Measurements from ENCODE around the gene PPP2R5D.
"Not testable (repeated sequence)": the region's sequence is repeated elsewhere in the genome, so short reads cannot be mapped to it uniquely, and the experiment has no call there.

Gene PPP2R5D

GRCh38 chr6:42998205-42998604, 13.8 kb downstream of the PPP2R5D start:
- DNase-seq = not testable (repeated sequence)

- DNase-seq = no peak
Observed at GRCh38 chr6:43001843-43002242, 17.5 kb downstream of the PPP2R5D start.

DNA sequence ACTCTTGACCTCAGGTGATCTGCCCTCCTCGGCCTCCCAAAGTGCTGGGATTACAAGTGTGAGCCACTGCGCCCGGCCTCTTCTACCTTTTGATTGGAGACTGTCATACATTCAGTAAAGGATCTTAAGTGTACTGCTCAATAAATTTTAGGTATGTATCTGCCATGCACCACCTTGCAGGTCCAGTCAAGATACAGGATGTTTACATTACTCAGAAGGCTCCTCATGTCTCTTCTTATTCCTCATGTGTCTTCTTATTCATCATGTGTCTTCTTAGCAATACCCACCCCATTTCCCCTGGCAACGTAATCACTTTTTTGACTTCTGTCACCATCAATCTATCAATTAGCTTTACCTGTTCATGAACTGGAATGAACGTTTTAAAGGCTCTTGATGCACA, 21.5 kb downstream of the PPP2R5D start:
- no peak for DNase-seq

DNA sequence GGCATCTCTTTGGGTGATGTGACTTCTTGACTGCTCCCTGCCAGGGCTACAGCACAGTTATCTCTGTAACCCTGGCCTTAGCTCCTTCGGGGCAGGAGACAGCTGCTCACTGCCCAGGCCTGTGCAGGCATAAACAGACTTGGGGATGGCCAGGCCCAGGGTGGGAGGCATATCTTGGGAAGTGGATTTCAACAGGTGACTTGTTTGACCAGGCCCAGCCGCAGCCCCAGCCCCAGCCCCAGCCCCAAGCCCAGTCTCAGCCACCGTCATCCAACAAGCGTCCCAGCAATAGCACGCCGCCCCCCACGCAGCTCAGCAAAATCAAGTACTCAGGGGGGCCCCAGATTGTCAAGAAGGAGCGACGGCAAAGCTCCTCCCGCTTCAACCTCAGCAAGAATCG, 21.9 kb downstream of the PPP2R5D start:
- DNase-seq = no peak

DNA sequence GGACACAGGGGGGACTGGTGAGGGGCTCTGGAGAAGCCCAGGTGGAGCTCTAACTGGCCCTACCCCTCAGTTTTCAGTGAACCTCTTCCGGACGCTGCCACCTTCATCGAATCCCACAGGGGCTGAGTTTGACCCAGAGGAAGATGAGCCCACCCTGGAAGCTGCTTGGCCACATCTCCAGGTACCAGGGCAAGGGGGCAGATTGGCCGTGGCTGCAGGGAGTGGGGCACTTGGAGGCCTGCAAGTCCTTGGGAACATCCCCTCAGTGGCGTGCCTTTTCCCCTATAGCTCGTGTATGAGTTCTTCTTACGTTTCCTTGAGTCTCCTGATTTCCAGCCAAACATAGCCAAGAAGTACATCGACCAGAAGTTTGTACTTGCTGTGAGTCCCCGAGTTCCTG, 22.8 kb downstream of the PPP2R5D start:
- no peak for DNase-seq

GRCh38 chr6:43009124-43009523, 24.8 kb downstream of the PPP2R5D start:
- DNase-seq = no peak

DNA sequence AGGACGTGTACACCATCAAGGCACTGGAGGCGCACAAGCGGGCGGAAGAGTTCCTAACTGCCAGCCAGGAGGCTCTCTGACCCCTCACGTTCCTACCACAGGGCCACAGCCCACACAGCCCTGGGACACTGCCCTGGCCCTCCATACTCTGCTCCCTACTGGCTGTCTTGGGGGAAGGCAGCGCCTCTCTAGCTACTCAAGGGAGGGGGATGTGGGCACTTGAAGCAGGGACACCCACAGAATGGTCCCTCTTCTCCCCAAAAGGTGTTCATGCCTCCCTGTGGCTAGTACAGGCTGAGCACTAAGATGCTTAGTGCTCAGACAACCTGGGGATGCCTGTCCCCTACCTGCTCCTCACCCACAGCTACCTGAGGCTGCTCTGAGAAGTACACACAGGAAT, 26.8 kb downstream of the PPP2R5D start:
- no peak for DNase-seq

DNA sequence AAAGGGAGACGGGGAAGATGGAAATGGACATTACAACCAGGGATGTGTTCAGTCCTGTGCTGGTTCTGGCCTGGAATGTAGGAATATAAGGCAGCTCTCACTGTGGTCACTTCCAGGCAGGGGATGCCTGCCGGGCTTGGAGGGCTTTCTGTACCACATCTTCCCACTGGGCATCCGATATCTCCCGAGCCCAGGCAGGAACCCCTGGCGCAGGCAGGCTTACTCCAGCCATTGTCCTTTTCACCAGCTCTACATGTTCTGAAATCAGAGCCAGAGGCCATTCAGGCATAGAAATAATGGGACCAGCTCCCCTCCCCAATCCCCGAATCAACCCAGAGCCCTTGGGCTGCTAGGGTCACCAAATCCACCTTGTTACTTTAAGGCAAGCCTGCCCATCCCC, 28.0 kb downstream of the PPP2R5D start:
- DNase-seq = no peak

- DNase-seq = peak; percentile 65
Observed at GRCh38 chr6:43013097-43013842, 28.9 kb downstream of the PPP2R5D start.

- DNase-seq = peak; percentile 100
Observed at GRCh38 chr6:43013843-43014433, 29.6 kb downstream of the PPP2R5D start, which contains the start of the genes KLHDC3 and MEA1. TSS of gene KLHDC3 (plus strand) at chr6:43014249. CDS start at chr6:43017193, 2,944 bp downstream. TSS of gene MEA1 (minus strand) at chr6:43013946. CDS start at chr6:43013813, 133 bp downstream.

- no peak for DNase-seq
Observed at GRCh38 chr6:43014434-43014909, 30.1 kb downstream of the PPP2R5D start.

GRCh38 chr6:43016176-43016942, 32.0 kb downstream of the PPP2R5D start:
- DNase-seq = no peak

GRCh38 chr6:43016943-43017334, 32.6 kb downstream of the PPP2R5D start:
- DNase-seq = no peak

GRCh38 chr6:43019152-43019551, 34.8 kb downstream of the PPP2R5D start:
- DNase-seq = no peak

- no peak for DNase-seq
Observed at GRCh38 chr6:43020052-43020705, 35.8 kb downstream of the PPP2R5D start.

GRCh38 chr6:43020847-43021246, 36.5 kb downstream of the PPP2R5D start:
- DNase-seq = no peak

GRCh38 chr6:43021270-43022047, 37.1 kb downstream of the PPP2R5D start, which contains the start of gene RRP36:
TSS of gene RRP36 (plus strand) at chr6:43021623. CDS start at chr6:43021655, 32 bp downstream.
- peak; percentile 27 for DNase-seq

GRCh38 chr6:43024436-43024835, 40.1 kb downstream of the PPP2R5D start:
- no peak for DNase-seq

DNA sequence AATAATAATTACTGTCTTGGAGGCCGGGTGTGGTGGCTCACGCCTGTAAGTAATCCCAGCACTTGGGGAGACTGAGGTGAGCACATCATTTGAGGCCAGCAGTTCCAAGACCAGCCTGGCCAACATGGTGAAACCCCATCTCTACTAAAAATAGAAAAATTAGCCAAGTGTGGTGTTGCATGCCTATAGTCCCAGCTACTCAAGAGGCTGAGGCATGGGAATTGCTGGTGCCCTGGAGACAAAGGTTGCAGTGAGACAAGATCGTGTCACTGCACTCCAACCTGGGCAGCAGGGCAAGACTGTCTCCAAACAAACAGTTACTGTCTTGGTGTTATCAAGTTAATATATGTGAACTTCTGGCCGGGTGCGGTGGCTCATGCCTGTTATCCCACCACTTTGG, 42.0 kb downstream of the PPP2R5D start:
- no peak for DNase-seq

DNA sequence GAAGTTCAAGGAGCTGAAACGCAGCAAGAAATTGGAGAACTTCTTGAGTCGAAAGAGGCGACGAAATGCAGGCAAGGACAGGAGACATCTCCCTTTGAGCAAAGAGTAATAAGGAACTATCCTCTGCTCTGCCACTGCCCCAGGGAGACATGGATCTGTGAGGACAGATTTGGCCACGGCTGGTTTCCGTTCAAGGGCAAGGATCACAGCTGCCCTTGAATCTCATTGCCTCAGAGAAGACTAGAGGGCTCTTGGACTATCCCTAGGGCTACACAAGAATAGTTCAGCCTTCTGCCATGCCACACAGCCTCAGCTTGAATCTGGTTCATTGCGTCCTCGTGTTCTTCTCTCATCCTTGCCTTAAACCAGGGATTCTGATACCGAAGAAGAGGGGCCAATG, 44.8 kb downstream of the PPP2R5D start:
- DNase-seq = no peak

DNA sequence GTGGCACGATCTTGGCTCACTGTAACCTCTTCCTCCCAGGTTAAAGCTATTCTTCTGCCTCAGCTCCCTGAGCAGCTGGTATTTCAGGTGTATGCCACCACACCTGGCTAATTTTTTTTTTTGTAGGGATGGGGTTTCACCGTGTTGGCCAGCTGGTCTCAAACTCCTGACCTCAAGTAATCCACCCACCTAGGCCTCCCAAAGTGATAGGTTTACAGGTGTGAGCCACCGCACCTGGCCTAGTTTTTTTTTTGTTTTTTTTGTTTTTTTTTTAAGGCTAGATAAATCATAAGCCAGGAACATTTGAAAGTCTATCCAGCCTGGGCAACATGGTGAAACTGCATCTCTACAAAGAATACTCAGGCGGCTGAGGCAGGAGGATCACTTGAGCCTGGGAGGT, 48.0 kb downstream of the PPP2R5D start:
- no peak for DNase-seq
